K562 (cell line): ENCODE data around the gene BCAN. TPM values are rescaled to one million over a fixed set of nuclear protein-coding genes. Genes with fewer than 3 reads are reported as not detected.

Source experiments
- BCLAF1 ChIP-seq, 2 experiments: fragments of 450-650 bp in 1 of 2; IDR thresholded peaks; 2 replicates each; pipeline ENCODE4 v1.6.1; 2011 to 2017; ENCODE audit warnings: low read depth in 2 of 2, antibody characterized with exemption in 1 of 2, borderline replicate concordance in 1 of 2, low read length in 1 of 2, mild to moderate bottlenecking in 1 of 2, mixed read lengths in 1 of 2; ENCODE audit not compliant: control insufficient read depth in 1 of 2
- ELF4 ChIP-seq: fragments of 450-650 bp; formaldehyde crosslinking; IDR thresholded peaks from 2 replicates; pipeline ENCODE4 v1.4.0; 2022; ENCODE audit warnings: missing genetic modification characterization
- ERF ChIP-seq: fragments of 450-650 bp; formaldehyde crosslinking; IDR thresholded peaks from 2 replicates; pipeline ENCODE4 v1.4.0; 2020; ENCODE audit warnings: mild to moderate bottlenecking, mixed read lengths
- FOXP1 ChIP-seq: sonication (generic); formaldehyde crosslinking; IDR thresholded peaks from 2 replicates; pipeline ENCODE4 v1.8.0; 2022; ENCODE audit warnings: mild to moderate bottlenecking, missing genetic modification reagents
- HDAC8 ChIP-seq: fragments of 450-650 bp; IDR thresholded peaks from 2 replicates; pipeline ENCODE4 v1.6.1; 2016; ENCODE audit warnings: mild to moderate bottlenecking, missing genetic modification characterization, moderate library complexity, missing compliant biosample characterization
- HLTF ChIP-seq: fragments of 450-650 bp; IDR thresholded peaks from 2 replicates; pipeline ENCODE4 v1.6.1; 2016
- ILK ChIP-seq: fragments of 450-650 bp; IDR thresholded peaks from 2 replicates; pipeline ENCODE4 v1.6.1; 2016; ENCODE audit warnings: missing genetic modification characterization, low read depth, mild to moderate bottlenecking, missing compliant biosample characterization, moderate library complexity, borderline replicate concordance
- IRF2 ChIP-seq: sonication (generic); formaldehyde crosslinking; IDR thresholded peaks from 2 replicates; pipeline ENCODE4 v1.8.1; 2022; ENCODE audit warnings: mild to moderate bottlenecking, missing genetic modification reagents
- KLF10 ChIP-seq: fragments of 250-450 bp; sonication (Bioruptor Pico); IDR thresholded peaks from 2 replicates; pipeline ENCODE4 v1.6.1; 2021; ENCODE audit warnings: matching md5 sums
- LARP7 ChIP-seq: fragments of 450-650 bp; IDR thresholded peaks from 2 replicates; pipeline ENCODE4 v1.6.1; 2016
- NCOA4 ChIP-seq: fragments of 450-650 bp; IDR thresholded peaks from 2 replicates; pipeline ENCODE4 v1.6.1; 2018; ENCODE audit warnings: mild to moderate bottlenecking; ENCODE audit not compliant: partially characterized antibody
- PPARD ChIP-seq: fragments of 250-450 bp; sonication (Bioruptor Pico); IDR thresholded peaks from 2 replicates; pipeline ENCODE4 v1.8.0; 2022; ENCODE audit warnings: inconsistent platforms, mild to moderate bottlenecking, moderate library complexity
- RHOXF2B ChIP-seq: fragments of 250-450 bp; sonication (Bioruptor Pico); conservative IDR thresholded peaks from 2 replicates; pipeline ENCODE4 v1.5.1; 2021
- SMARCC2 ChIP-seq: fragments of 450-650 bp; IDR thresholded peaks from 2 replicates; pipeline ENCODE4 v1.6.1; 2017; ENCODE audit warnings: antibody characterized with exemption, moderate library complexity, mild to moderate bottlenecking, low read depth
- TCF15 ChIP-seq: fragments of 250-450 bp; sonication (Bioruptor Pico); IDR thresholded peaks from 2 replicates; pipeline ENCODE4 v1.8.0; 2022; ENCODE audit warnings: moderate library complexity, mild to moderate bottlenecking, inconsistent platforms
- ZFP30 ChIP-seq: fragments of 250-450 bp; sonication (Bioruptor Pico); IDR thresholded peaks from 2 replicates; pipeline ENCODE4 v1.8.0; 2022; ENCODE audit warnings: moderate library complexity, mild to moderate bottlenecking, inconsistent platforms, borderline replicate concordance
- ZNF133 ChIP-seq: fragments of 250-450 bp; sonication (Bioruptor Pico); IDR thresholded peaks from 2 replicates; pipeline ENCODE4 v1.4.0; 2020; ENCODE audit warnings: mild to moderate bottlenecking
- ZNF175 ChIP-seq: fragments of 200-800 bp; sonication (Bioruptor generic); IDR thresholded peaks from 2 replicates; pipeline ENCODE4 v1.6.1; 2016; ENCODE audit warnings: low read depth, mild to moderate bottlenecking, missing genetic modification characterization, missing compliant biosample characterization
- ZNF184 ChIP-seq: sonication (generic); formaldehyde crosslinking; IDR thresholded peaks from 2 replicates; pipeline ENCODE4 v1.5.0; 2020; ENCODE audit warnings: missing genetic modification reagents
- ZNF224 ChIP-seq: sonication (generic); formaldehyde crosslinking; IDR thresholded peaks from 2 replicates; pipeline ENCODE4 v1.8.0; 2022; ENCODE audit warnings: mild to moderate bottlenecking, missing genetic modification reagents
- ZNF253 ChIP-seq: fragments of 250-450 bp; sonication (Bioruptor Pico); conservative IDR thresholded peaks from 2 replicates; pipeline ENCODE4 v1.6.1; 2021; ENCODE audit warnings: mild to moderate bottlenecking
- ZNF274 ChIP-seq: IDR thresholded peaks from 2 replicates; pipeline ENCODE4 v1.6.1; 2011; ENCODE audit warnings: low read depth, mild to moderate bottlenecking, low read length, moderate library complexity, borderline replicate concordance
- ZNF512 ChIP-seq: IDR thresholded peaks from 2 replicates; pipeline ENCODE4 v1.6.1; 2016; ENCODE audit warnings: missing genetic modification characterization, missing compliant biosample characterization
- polyA plus RNA-seq, 8 experiments: library from polyadenylated mRNA; depleted of rRNA in 4 of 8; stranded (reverse) in 5 of 8; unstranded in 3 of 8; fragments of >200 nt; fragmentation: Nextera tagmentation in 2 of 8; fragmentation: Illumina TruSeq in 1 of 8; extraction: Ambion mirVana in 2 of 8; extraction: Trizol in 1 of 8; gene quantifications; 2 replicates each; pipeline versions ENCODE4 v1.2.1 to v1.2.3, GENCODE V29; 2011 to 2014; ENCODE audit warnings: inconsistent platforms in 1 of 8, missing spikeins in 1 of 8
- total RNA-seq, 7 experiments: library from RNA; depleted of rRNA in 6 of 7; stranded (reverse); fragments of >200 nt in 6 of 7; fragmentation: Illumina TruSeq in 2 of 7; extraction: Trizol in 2 of 7; gene quantifications; 2 replicates each; pipeline versions ENCODE4 v1.2.1 to v1.2.3, GENCODE V29; 2011 to 2021; ENCODE audit warnings: low replicate concordance in 1 of 7

Gene BCAN
- total and polyA plus RNA-seq, 9 of the 15 experiments (the other 6 are each of a cell fraction or from before 2014, with no cell fraction given) = 0.04 to 0.33 (median 0.14) TPM; not detected in 5

- TF ChIP-seq ZFP30 (CRISPR knock-in tag) = no peak
- TF ChIP-seq HLTF = no peak
- no peak for TF ChIP-seq RHOXF2B (CRISPR knock-in tag)
- no peak for TF ChIP-seq PPARD (CRISPR knock-in tag)
- 0 out of 2 replicates have a peak, but pooled peaks have one; percentile 50 for TF ChIP-seq ERF (CRISPR knock-in tag)
- peak; percentile 55; the same call in 1 of the 2 replicates for TF ChIP-seq SMARCC2
- no peak for TF ChIP-seq ZNF184 (CRISPR knock-in tag)
- TF ChIP-seq HDAC8 (tag) = peak; percentile 85; the same call in 1 of the 2 replicates
- TF ChIP-seq ZNF175 (CRISPR knock-in tag) = 0 out of 2 replicates have a peak, but pooled peaks have one; percentile 56
- peak; percentile 82 for TF ChIP-seq LARP7
- TF ChIP-seq FOXP1 (CRISPR knock-in tag) = peak; percentile 22; the same call in 1 of the 2 replicates
- TF ChIP-seq ZNF274 = no peak
- TF ChIP-seq ELF4 (CRISPR knock-in tag) = peak; percentile 83
- TF ChIP-seq ZNF512 = no peak
- TF ChIP-seq KLF10 (CRISPR knock-in tag) = peak; percentile 70; the same call in 1 of the 2 replicates
- 0 out of 2 replicates have a peak, but pooled peaks have one; percentile 5 for TF ChIP-seq ZNF253 (CRISPR knock-in tag)
- no peak; a peak in 1 of 4 replicates for TF ChIP-seq BCLAF1 (IDR thresholded peaks at IDR 0.05; ENCODE audit: borderline replicate concordance in 1 of 2, control insufficient read depth in 1 of 2, low read depth in 2 of 2, low read length in 1 of 2)
- no peak for TF ChIP-seq ILK (tag)
- no peak for TF ChIP-seq ZNF133 (CRISPR knock-in tag)
- TF ChIP-seq NCOA4 = no peak
- TF ChIP-seq ZNF224 (CRISPR knock-in tag) = no peak
- TF ChIP-seq TCF15 = no peak
- no peak for TF ChIP-seq IRF2
Measured at GRCh38 chr1:156659988-156660751, 18.3 kb downstream of the BCAN start (continued).
